Activated naive CD8-positive, alpha-beta T cell treated with anti-CD3 and anti-CD28 coated beads, Interleukin-2, amount 10 ng/mL, durations not matched to agents 7 days and 5 days (primary cell): Measurements from ENCODE around the gene PRR5. TPM values are rescaled to one million over a fixed set of nuclear protein-coding genes. Genes with fewer than 3 reads are reported as not detected.
"Not testable (repeated sequence)": the region's sequence is repeated elsewhere in the genome, so short reads cannot be mapped to it uniquely, and the experiment has no call there.

ENCODE experiments used
- ATAC-seq: fragments of 150-1000 bp; cut with Tn5 transposase; one replicate; pipeline ENCODE4 v1.10.0; 2021; ENCODE audit warnings: low read depth, moderate library complexity
- POLR2A ChIA-PET: fragments of 350-600 bp; sonication (Branson Sonifier 250); formaldehyde crosslinking; loops from one replicate; lab custom pipeline; 2021; ENCODE audit warnings: antibody characterized with exemption; lab: Charles Lee
- DNase-seq: peaks from one replicate; pipeline ENCODE4 v3.0.0; 2021
- H3K27ac Mint-ChIP-seq: one replicate; pipeline ENCODE4 v1.8.0; 2022; ENCODE audit warnings: mild to moderate bottlenecking, mixed read lengths
- H3K27me3 Mint-ChIP-seq: one replicate; pipeline ENCODE4 v1.8.0; 2022; ENCODE audit warnings: mild to moderate bottlenecking, moderate library complexity, mixed read lengths
- H3K36me3 Mint-ChIP-seq: one replicate; pipeline ENCODE4 v1.8.0; 2021; ENCODE audit warnings: mild to moderate bottlenecking, mixed read lengths
- H3K4me1 Mint-ChIP-seq: one replicate; pipeline ENCODE4 v1.8.0; 2021; ENCODE audit warnings: mixed read lengths
- H3K4me3 Mint-ChIP-seq: one replicate; pipeline ENCODE4 v1.8.0; 2022; ENCODE audit warnings: mild to moderate bottlenecking, moderate library complexity, mixed read lengths
- H3K9me3 Mint-ChIP-seq: one replicate; pipeline ENCODE4 v1.8.0; 2021; ENCODE audit warnings: mixed read lengths
- total RNA-seq, 2 experiments: library from RNA; stranded (reverse); gene quantifications; one replicate each; pipeline ENCODE4 v1.2.3, GENCODE V29; 2021

The PRR5 gene
- total RNA-seq = 10 to 100 TPM; 51.5 to 52.3 TPM

DNA sequence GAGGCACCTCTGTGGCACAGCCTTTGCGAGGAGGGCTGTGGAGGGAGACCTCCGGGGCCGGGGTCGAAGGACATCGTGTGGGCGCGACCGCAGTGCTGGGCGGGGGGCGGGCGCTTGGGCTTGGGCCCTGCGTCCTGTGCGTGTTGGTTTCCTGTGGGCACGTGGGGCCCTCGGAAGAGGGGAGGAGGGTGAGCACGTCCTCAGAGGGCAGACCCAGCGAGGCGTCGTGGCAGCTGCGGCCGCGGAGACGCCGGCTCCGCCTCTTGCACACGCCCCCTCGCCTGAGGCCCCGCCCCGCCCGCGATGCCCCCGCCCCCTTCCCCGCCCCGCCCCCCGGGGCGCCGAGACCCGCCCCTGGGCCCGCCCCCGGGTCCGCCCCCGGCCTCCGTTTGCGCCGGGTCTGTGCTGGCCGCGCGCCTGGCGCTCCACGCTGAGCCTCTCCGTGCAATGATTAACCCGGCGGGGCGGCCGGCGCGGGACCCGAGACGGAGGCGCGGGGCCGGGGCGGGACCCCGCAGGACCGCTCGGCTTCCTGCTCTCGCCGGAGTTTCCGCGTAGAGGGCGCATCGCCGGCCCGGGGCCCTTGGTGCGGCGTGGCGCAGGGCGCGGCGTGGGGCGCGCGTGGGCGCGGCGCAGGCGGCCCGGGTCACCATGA, at the start of gene PRR5:
Gene PRR5, plus strand, starts transcription at position 381 of the 655 bp plus-strand sequence. Its CDS starts 271 bp downstream, at position 652.
- POLR2A ChIA-PET = interaction anchor here (1.6 kb wide), 1 partner anchor 28 kb away, joined by 3 read pairs; no protein-coding TSS in a partner anchor
- H3K4me3 Mint-ChIP-seq = peak within 1 kb of the TSS; percentile 74
- H3K27ac Mint-ChIP-seq = peak within 1 kb of the TSS; percentile 67

GRCh38 chr22:44652866-44653265, 49.1 kb upstream of the PRR5 start:
- H3K4me3 Mint-ChIP-seq, H3K27ac Mint-ChIP-seq, DNase-seq, H3K4me1 Mint-ChIP-seq, POLR2A ChIA-PET, H3K9me3 Mint-ChIP-seq, H3K36me3 Mint-ChIP-seq, H3K27me3 Mint-ChIP-seq, ATAC-seq: not testable (repeated sequence)

More for the DNA sequence above, at the start of gene PRR5:
- Mint-ChIP-seq H3K9me3 (no peaks in the 10 kb centered on the region), H3K36me3 (peaks cover 3% of the 10 kb centered on the region), H3K27me3 (no peaks in the 10 kb centered on the region), H3K4me1 (peaks cover 8% of the 10 kb centered on the region)
- ATAC-seq (peak; percentile 90), DNase-seq (peak; percentile 81)

GRCh38 chr22:44658311-44658953, 43.6 kb upstream of the PRR5 start:
- no peak overlapping the region for H3K27ac Mint-ChIP-seq
- peak; percentile 37 for ATAC-seq
- H3K4me3 Mint-ChIP-seq = no peak overlapping the region
- POLR2A ChIA-PET = interaction anchor here (0.7 kb wide), 1 partner anchor 503 kb away, joined by 3 read pairs; no protein-coding TSS in a partner anchor
- H3K4me1 Mint-ChIP-seq = peaks cover 15% of the 10 kb centered on the region
- peaks cover 1% of the 10 kb centered on the region for H3K36me3 Mint-ChIP-seq
- no peaks in the 10 kb centered on the region for H3K9me3 Mint-ChIP-seq
- DNase-seq = no peak
- H3K27me3 Mint-ChIP-seq = no peaks in the 10 kb centered on the region

DNA sequence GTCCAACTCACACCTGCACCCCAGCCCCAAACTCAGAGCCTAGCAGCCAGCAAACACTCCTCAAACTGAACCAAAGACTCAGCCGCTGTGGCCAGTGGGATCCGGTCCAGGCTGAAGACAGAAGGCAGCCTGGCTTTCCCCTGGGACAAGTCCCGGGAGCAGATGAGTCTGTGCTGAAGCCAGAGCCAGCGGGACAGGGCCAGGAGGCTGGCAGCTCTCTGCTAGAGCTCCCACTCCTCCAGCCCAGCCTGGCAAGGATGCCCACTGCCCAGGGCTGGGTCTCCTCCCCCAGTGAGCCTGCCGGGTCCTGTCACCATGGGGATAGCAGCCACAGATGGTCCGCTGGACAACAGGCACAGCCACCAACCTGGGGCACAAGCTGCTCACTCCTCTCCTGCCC, 42.9 kb upstream of the PRR5 start:
- peaks cover 22% of the 10 kb centered on the region for H3K4me1 Mint-ChIP-seq
- ATAC-seq (no peak), DNase-seq (no peak)
- no peaks in the 10 kb centered on the region for H3K9me3 Mint-ChIP-seq
- H3K36me3 Mint-ChIP-seq = peaks cover 1% of the 10 kb centered on the region
- H3K27me3 Mint-ChIP-seq = no peaks in the 10 kb centered on the region
- no peak overlapping the region for H3K4me3 Mint-ChIP-seq
- POLR2A ChIA-PET = interaction anchor here (1.2 kb wide), 1 partner anchor 9 kb away, joined by 3 read pairs; no protein-coding TSS in a partner anchor
- H3K27ac Mint-ChIP-seq = no peak overlapping the region

- Mint-ChIP-seq H3K36me3 (peaks cover under 1% of the 10 kb centered on the region), H3K9me3 (no peaks in the 10 kb centered on the region), H3K27ac (peak overlapping the region; percentile 38), H3K4me1 (peaks cover 32% of the 10 kb centered on the region), H3K4me3 (no peak overlapping the region), H3K27me3 (no peaks in the 10 kb centered on the region)
- POLR2A ChIA-PET = interaction anchor here (1.2 kb wide), 1 partner anchor 8 kb away, joined by 3 read pairs; no protein-coding TSS in a partner anchor
- DNase-seq = no peak
- no peak for ATAC-seq
Measured at GRCh38 chr22:44660051-44660830, 41.8 kb upstream of the PRR5 start.

GRCh38 chr22:44661070-44661469, 40.9 kb upstream of the PRR5 start:
- Mint-ChIP-seq H3K9me3 (no peaks in the 10 kb centered on the region), H3K36me3 (no peaks in the 10 kb centered on the region), H3K4me3 (no peak overlapping the region), H3K4me1 (peaks cover 40% of the 10 kb centered on the region), H3K27ac (peak overlapping the region; percentile 15), H3K27me3 (no peaks in the 10 kb centered on the region)
- POLR2A ChIA-PET = interaction anchor here (0.6 kb wide), 1 partner anchor 694 kb away, joined by 3 read pairs; no protein-coding TSS in a partner anchor
- DNase-seq (no peak), ATAC-seq (no peak)

- POLR2A ChIA-PET = no interaction called here
- Mint-ChIP-seq H3K4me3 (no peak overlapping the region), H3K4me1 (peaks cover 49% of the 10 kb centered on the region), H3K27me3 (no peaks in the 10 kb centered on the region), H3K36me3 (no peaks in the 10 kb centered on the region), H3K9me3 (no peaks in the 10 kb centered on the region), H3K27ac (peak overlapping the region; percentile 48)
- DNase-seq (no peak), ATAC-seq (no peak)
Measured at GRCh38 chr22:44661659-44662569, 40.1 kb upstream of the PRR5 start.

- Mint-ChIP-seq H3K4me1 (peaks cover 53% of the 10 kb centered on the region), H3K9me3 (no peaks in the 10 kb centered on the region), H3K36me3 (no peaks in the 10 kb centered on the region), H3K27ac (peak overlapping the region; percentile 85), H3K4me3 (no peak overlapping the region), H3K27me3 (no peaks in the 10 kb centered on the region)
- DNase-seq (no peak), ATAC-seq (no peak)
- POLR2A ChIA-PET = interaction anchor here (1.0 to 1.5 kb wide), 5 partner anchors 7 to 22 kb away, joined by 3 to 7 read pairs (median 5); no protein-coding TSS in a partner anchor
Measured at GRCh38 chr22:44663256-44663999, 38.6 kb upstream of the PRR5 start.

GRCh38 chr22:44664149-44664548, 37.9 kb upstream of the PRR5 start:
- ATAC-seq (peak; percentile 50), DNase-seq (peak; percentile 76)
- Mint-ChIP-seq H3K27me3 (no peaks in the 10 kb centered on the region), H3K36me3 (no peaks in the 10 kb centered on the region), H3K9me3 (no peaks in the 10 kb centered on the region), H3K27ac (peak overlapping the region; percentile 85), H3K4me1 (peaks cover 48% of the 10 kb centered on the region), H3K4me3 (peak overlapping the region; percentile 69)
- POLR2A ChIA-PET = interaction anchor here (0.8 to 1.5 kb wide), 10 partner anchors 8 to 483 kb away, joined by 3 to 7 read pairs (median 4); partner anchors contain the start of gene PARVG

- peaks cover 52% of the 10 kb centered on the region for H3K4me1 Mint-ChIP-seq
- H3K36me3 Mint-ChIP-seq = no peaks in the 10 kb centered on the region
- peak overlapping the region; percentile 69 for H3K4me3 Mint-ChIP-seq
- POLR2A ChIA-PET = interaction anchor here (0.7 to 1.5 kb wide), 5 partner anchors 10 to 484 kb away, joined by 3 to 6 read pairs (median 4); partner anchors contain the start of gene PARVG
- ATAC-seq (no peak), DNase-seq (no peak)
- H3K9me3 Mint-ChIP-seq = no peaks in the 10 kb centered on the region
- H3K27me3 Mint-ChIP-seq = no peaks in the 10 kb centered on the region
- H3K27ac Mint-ChIP-seq = peak overlapping the region; percentile 85
Measured at GRCh38 chr22:44665115-44665514, 36.9 kb upstream of the PRR5 start.

DNA sequence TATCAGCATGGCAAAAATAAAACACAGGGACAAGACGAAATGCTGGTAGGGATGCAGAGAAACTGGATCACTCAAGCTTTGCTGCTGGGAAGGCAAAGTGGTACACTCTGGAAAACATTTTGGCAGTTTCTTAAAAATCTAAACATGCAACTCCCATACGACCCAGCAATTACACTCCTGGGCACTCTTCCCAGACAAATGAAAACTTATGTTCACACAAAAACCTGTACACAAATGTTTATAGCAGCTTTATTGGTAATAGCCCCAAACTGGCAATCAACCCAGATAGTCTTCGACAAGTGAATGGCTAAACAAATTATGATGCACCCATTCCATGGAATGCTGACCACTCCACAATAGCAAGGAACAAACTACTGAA, 35.8 kb upstream of the PRR5 start:
- Mint-ChIP-seq H3K27ac (peak overlapping the region; percentile 74), H3K36me3 (no peaks in the 10 kb centered on the region), H3K4me3 (no peak overlapping the region), H3K9me3 (no peaks in the 10 kb centered on the region), H3K27me3 (no peaks in the 10 kb centered on the region), H3K4me1 (peaks cover 59% of the 10 kb centered on the region)
- POLR2A ChIA-PET = interaction anchor here (0.7 kb wide), 1 partner anchor 620 kb away, joined by 3 read pairs; no protein-coding TSS in a partner anchor
- DNase-seq (no peak), ATAC-seq (no peak)
